HepG2 (cell line): ENCODE data around the gene SNX21. TPM values are rescaled to one million over a fixed set of nuclear protein-coding genes. Genes with fewer than 3 reads are reported as not detected.

Experiments used
- ATAC-seq: fragments of 200-7000 bp; cut with Tn5 transposase; 3 replicates; pipeline ENCODE4 v1.9.1; 2020; ENCODE audit warnings: mild to moderate bottlenecking, moderate library complexity
- BruUV-seq: library from RNA; stranded (reverse); fragments of 400-500 nt; replicated peaks from 2 replicates; lab custom pipeline; 2021; lab: Mats Ljungman, UMichigan
- CTCF ChIA-PET: fragments of 300-600 bp; formaldehyde crosslinking; extraction: SDS; loops from one replicate; lab custom pipeline; 2021; ENCODE audit warnings: low total read pairs, inconsistent platforms, low intra/inter-chr PET ratio; lab: Yijun Ruan, JAX
- POLR2A ChIA-PET: fragments of 350-600 bp; sonication (Branson Sonifier 250); formaldehyde crosslinking; loops from one replicate; lab custom pipeline; 2020; ENCODE audit warnings: antibody characterized with exemption, inconsistent platforms; lab: Yijun Ruan, JAX
- DNase-seq: peaks from one replicate; pipeline ENCODE4 v3.0.0-alpha.2; 2015; ENCODE audit warnings: low spot score
- FAIRE-seq: peaks from 3 replicates; lab custom pipeline; 2011; peaks lifted over from hg19 to GRCh38; lab: Jason Lieb, UNC
- H2AFZ ChIP-seq: one replicate; pipeline ENCODE4 v1.6.1; 2011; ENCODE audit warnings: low read length, inconsistent platforms
- H3K27ac ChIP-seq: fragments of 300-600 bp; 3 replicates; pipeline ENCODE4 v1.8.0; 2011; ENCODE audit warnings: mixed run types, mild to moderate bottlenecking, mixed read lengths, low read length, inconsistent platforms; ENCODE audit not compliant: insufficient read depth; ENCODE audit errors: extremely low read length
- H3K27me3 ChIP-seq, 2 experiments: fragments of 200-600 bp in 1 of 2; 2 replicates in 1 of 2; 3 replicates in 1 of 2; pipeline versions ENCODE4 v1.6.0 to v1.8.0; 2011; ENCODE audit warnings: low read length in 2 of 2, mild to moderate bottlenecking in 2 of 2, moderate library complexity in 2 of 2, inconsistent platforms in 1 of 2; ENCODE audit not compliant: insufficient read depth in 2 of 2, control insufficient read depth in 1 of 2
- H3K36me3 ChIP-seq, 2 experiments: fragments of 200-600 bp in 1 of 2; replicated peaks in 1 of 2; 2 replicates in 1 of 2; 3 replicates in 1 of 2; pipeline versions ENCODE4 v1.5.1 to v1.8.0; 2011; ENCODE audit warnings: low read length in 2 of 2, inconsistent platforms in 1 of 2; ENCODE audit not compliant: insufficient read depth in 2 of 2, control insufficient read depth in 1 of 2
- H3K4me1 ChIP-seq: 2 replicates; pipeline ENCODE4 v1.5.1; 2012; ENCODE audit warnings: low read length, inconsistent platforms; ENCODE audit not compliant: insufficient read depth
- H3K4me2 ChIP-seq: 2 replicates; pipeline ENCODE4 v1.6.0; 2011; ENCODE audit warnings: low read depth, low read length, inconsistent platforms
- H3K4me3 ChIP-seq, 3 experiments: fragments of 200-600 bp in 1 of 3; sonication (generic), shearing (Covaris generic) in 1 of 3; replicated peaks in 1 of 3; 2 replicates each; pipeline ENCODE4 v1.5.1; 2011 to 2016; ENCODE audit warnings: low read length in 3 of 3, inconsistent platforms in 2 of 3, low read depth in 2 of 3, mild to moderate bottlenecking in 2 of 3, control low read depth in 1 of 3, mixed read lengths in 1 of 3; ENCODE audit not compliant: insufficient read depth in 1 of 3
- H3K79me2 ChIP-seq: one replicate; pipeline ENCODE4 v1.6.1; 2011; ENCODE audit warnings: low read length, inconsistent platforms; ENCODE audit not compliant: insufficient read depth
- H3K9ac ChIP-seq: 2 replicates; pipeline ENCODE4 v1.6.0; 2011; ENCODE audit warnings: mild to moderate bottlenecking, low read depth, low read length, inconsistent platforms; ENCODE audit not compliant: insufficient read depth
- H3K9me3 ChIP-seq: 2 replicates; pipeline ENCODE4 v1.5.1; 2012; ENCODE audit warnings: mild to moderate bottlenecking, low read length
- H4K20me1 ChIP-seq: 2 replicates; pipeline ENCODE4 v1.6.0; 2011; ENCODE audit warnings: inconsistent platforms, mild to moderate bottlenecking, low read length, moderate library complexity; ENCODE audit not compliant: insufficient read depth
- ATF1 ChIP-seq: IDR thresholded peaks from 2 replicates; pipeline ENCODE4 v1.6.1; 2016; ENCODE audit warnings: mild to moderate bottlenecking, control low read depth
- HES4 ChIP-seq: sonication (generic); formaldehyde crosslinking; IDR thresholded peaks from 2 replicates; pipeline ENCODE4 v1.9.0; 2021; ENCODE audit warnings: mild to moderate bottlenecking, missing genetic modification reagents, borderline replicate concordance
- HOXA9 ChIP-seq: sonication (generic); formaldehyde crosslinking; IDR thresholded peaks from 2 replicates; pipeline ENCODE4 v1.8.1; 2022; ENCODE audit warnings: missing genetic modification reagents, mild to moderate bottlenecking, moderate library complexity, borderline replicate concordance
- SMYD3 ChIP-seq: sonication (generic); formaldehyde crosslinking; IDR thresholded peaks from 2 replicates; pipeline ENCODE4 v1.8.1; 2023; ENCODE audit warnings: mild to moderate bottlenecking, missing genetic modification reagents
- SP140L ChIP-seq: sonication (generic); formaldehyde crosslinking; IDR thresholded peaks from 2 replicates; pipeline ENCODE4 v1.4.0; 2020; ENCODE audit warnings: missing genetic modification reagents, borderline replicate concordance
- SRF ChIP-seq: IDR thresholded peaks from 2 replicates; pipeline ENCODE4 v1.6.1; 2011; ENCODE audit warnings: mild to moderate bottlenecking, low read depth, low read length, moderate library complexity
- ZNF235 ChIP-seq: sonication (generic); formaldehyde crosslinking; IDR thresholded peaks from 2 replicates; pipeline ENCODE4 v1.8.1; 2023; ENCODE audit warnings: mild to moderate bottlenecking, missing genetic modification reagents, borderline replicate concordance
- ZNF766 ChIP-seq: sonication (generic); formaldehyde crosslinking; IDR thresholded peaks from 2 replicates; pipeline ENCODE4 v1.5.0; 2020; ENCODE audit warnings: missing genetic modification reagents, borderline replicate concordance
- WGBS: methylation state at CpG from one replicate; pipeline ENCODE4 v1.1.6; 2017; ENCODE audit warnings: low lambda C conversion rate; 5-methylcytosine and 5-hydroxymethylcytosine counted together
- in situ Hi-C: cut with HindIII; loops from 2 replicates; pipeline ENCODE4 v1.10.0; 2017; ENCODE audit warnings: low pct_unique_long_range_greater_than_20kb; ENCODE audit not compliant: extremely low pct_ligation_motif_present
- intact Hi-C: fragments of 100-400 bp; cut with micrococcal nuclease; formaldehyde crosslinking; loops from one replicate; pipeline ENCODE4 v1.10.0; 2022; ENCODE audit not compliant: unreplicated experiment
- polyA plus RNA-seq, 8 experiments: library from polyadenylated mRNA; depleted of rRNA in 3 of 8; stranded (reverse) in 7 of 8; unstranded in 1 of 8; fragments of >200 nt; fragmentation: Illumina TruSeq in 4 of 8; extraction: Trizol in 4 of 8; gene quantifications; 2 replicates each; pipeline versions ENCODE4 v1.2.1 to v1.2.3, GENCODE V29; 2011 to 2016; ENCODE audit warnings: low read depth in 4 of 8, missing spikeins in 1 of 8, mixed read lengths in 1 of 8; ENCODE audit not compliant: insufficient read depth in 1 of 8
- total RNA-seq, 5 experiments: library from RNA; depleted of rRNA; stranded (reverse); fragments of >200 nt; fragmentation: Illumina TruSeq; extraction: Trizol; gene quantifications; 2 replicates each; pipeline ENCODE4 v1.2.3, GENCODE V29; 2016; ENCODE audit warnings: low read depth in 1 of 5
- TF ChIP-seq, protein P1 (sequence below): sonication (generic); formaldehyde crosslinking; IDR thresholded peaks from 2 replicates; pipeline ENCODE4 v1.9.0; 2022; ENCODE audit warnings: missing genetic modification reagents, mild to moderate bottlenecking, borderline replicate concordance
- TF ChIP-seq, protein P2 (sequence below): sonication (generic); formaldehyde crosslinking; IDR thresholded peaks from 2 replicates; pipeline ENCODE4 v1.4.0; 2020; ENCODE audit warnings: missing genetic modification reagents, borderline replicate concordance

The SNX21 gene
- total and polyA plus RNA-seq, 2 of the 13 experiments (the other 11 are each of a cell fraction or from before 2014, with no cell fraction given), result 7.7 to 12.8 TPM

DNA sequence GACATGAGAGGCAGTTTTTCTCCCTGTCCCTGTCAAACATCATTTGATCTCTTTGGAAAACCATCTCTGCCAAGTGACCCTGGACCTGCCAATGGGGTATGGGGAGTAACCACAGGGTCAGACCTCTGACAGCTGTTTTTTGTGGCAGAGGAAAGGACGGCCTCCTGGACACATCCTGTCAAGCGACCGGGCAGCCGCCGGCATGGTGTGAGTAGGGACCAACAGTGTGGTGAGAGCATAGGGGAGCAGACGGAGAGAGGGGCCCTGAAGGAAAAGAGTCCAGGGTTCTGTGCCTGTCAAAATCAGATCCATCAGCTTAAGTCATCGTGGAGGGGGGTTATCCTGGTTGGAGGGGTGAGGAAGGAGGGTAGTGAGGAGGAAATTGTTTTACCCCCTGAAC is 31.7 kb upstream of the SNX21 start:
- intact Hi-C loops (no loop called here), in situ Hi-C loops (no loop called here)
- Histone ChIP-seq H4K20me1 (no peaks in the 10 kb centered on the region), H3K36me3 (peaks cover 39 to 59% of the 10 kb centered on the region in 2 experiments), H2AFZ (no peak overlapping the region), H3K4me2 (no peak overlapping the region), H3K79me2 (no peaks in the 10 kb centered on the region), H3K27ac (no peak overlapping the region), H3K27me3 (no peaks in the 10 kb centered on the region), H3K4me3 (no peak overlapping the region), H3K4me1 (no peaks in the 10 kb centered on the region), H3K9ac (no peak overlapping the region), H3K9me3 (no peaks in the 10 kb centered on the region)
- no TSS peak for BruUV-seq
- no peak for FAIRE-seq
- WGBS, result 97% methylated on average over 7 of the region's 7 CpGs
- no peak for DNase-seq
- POLR2A ChIA-PET, result no interaction called here
- no peak for ATAC-seq
- TF ChIP-seq HES4 (CRISPR knock-in tag) (no peak), SP140L (CRISPR knock-in tag) (no peak), HOXA9 (CRISPR knock-in tag) (no peak), ZNF235 (CRISPR knock-in tag) (no peak), ATF1 (CRISPR knock-in tag) (no peak), SRF (no peak), SMYD3 (CRISPR knock-in tag) (no peak), ZNF766 (CRISPR knock-in tag) (no peak)
- TF ChIP-seq, protein P1, sequence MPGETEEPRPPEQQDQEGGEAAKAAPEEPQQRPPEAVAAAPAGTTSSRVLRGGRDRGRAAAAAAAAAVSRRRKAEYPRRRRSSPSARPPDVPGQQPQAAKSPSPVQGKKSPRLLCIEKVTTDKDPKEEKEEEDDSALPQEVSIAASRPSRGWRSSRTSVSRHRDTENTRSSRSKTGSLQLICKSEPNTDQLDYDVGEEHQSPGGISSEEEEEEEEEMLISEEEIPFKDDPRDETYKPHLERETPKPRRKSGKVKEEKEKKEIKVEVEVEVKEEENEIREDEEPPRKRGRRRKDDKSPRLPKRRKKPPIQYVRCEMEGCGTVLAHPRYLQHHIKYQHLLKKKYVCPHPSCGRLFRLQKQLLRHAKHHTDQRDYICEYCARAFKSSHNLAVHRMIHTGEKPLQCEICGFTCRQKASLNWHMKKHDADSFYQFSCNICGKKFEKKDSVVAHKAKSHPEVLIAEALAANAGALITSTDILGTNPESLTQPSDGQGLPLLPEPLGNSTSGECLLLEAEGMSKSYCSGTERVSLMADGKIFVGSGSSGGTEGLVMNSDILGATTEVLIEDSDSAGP (CRISPR knock-in tag), result no peak
- TF ChIP-seq, protein P2, sequence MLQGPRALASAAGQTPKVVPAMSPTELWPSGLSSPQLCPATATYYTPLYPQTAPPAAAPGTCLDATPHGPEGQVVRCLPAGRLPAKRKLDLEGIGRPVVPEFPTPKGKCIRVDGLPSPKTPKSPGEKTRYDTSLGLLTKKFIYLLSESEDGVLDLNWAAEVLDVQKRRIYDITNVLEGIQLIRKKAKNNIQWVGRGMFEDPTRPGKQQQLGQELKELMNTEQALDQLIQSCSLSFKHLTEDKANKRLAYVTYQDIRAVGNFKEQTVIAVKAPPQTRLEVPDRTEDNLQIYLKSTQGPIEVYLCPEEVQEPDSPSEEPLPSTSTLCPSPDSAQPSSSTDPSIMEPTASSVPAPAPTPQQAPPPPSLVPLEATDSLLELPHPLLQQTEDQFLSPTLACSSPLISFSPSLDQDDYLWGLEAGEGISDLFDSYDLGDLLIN (CRISPR knock-in tag), result no peak
- CTCF ChIA-PET, result no interaction called here
